Measurements from ENCODE around the gene AVP. TPM values are rescaled to one million over a fixed set of nuclear protein-coding genes. Genes with fewer than 3 reads are reported as not detected.
"Not testable (repeated sequence)": the region's sequence is repeated elsewhere in the genome, so short reads cannot be mapped to it uniquely, and the experiment has no call there.

AVP gene
- total RNA-seq, 1 experiment from 2014 or later: not detected

- DNase-seq (ENCODE audit: low read depth): no peak
Measured at GRCh38 chr20:3082955-3083952, 1.3 kb downstream of the AVP start.

- no peak for DNase-seq (ENCODE audit: low read depth)
Measured at GRCh38 chr20:3082306-3082951, 2.1 kb downstream of the AVP start.

- no peak for DNase-seq (ENCODE audit: low read depth)
Measured at GRCh38 chr20:3081641-3082040, 2.9 kb downstream of the AVP start.

GRCh38 chr20:3080939-3081388 lies 3.6 kb downstream of the AVP start:
- DNase-seq (ENCODE audit: low read depth): no peak

GRCh38 chr20:3077618-3078134 lies 6.8 kb downstream of the AVP start:
- no peak for DNase-seq (ENCODE audit: low read depth)

- DNase-seq (ENCODE audit: low read depth): not testable (repeated sequence)
Measured at GRCh38 chr20:3075315-3075714, 9.2 kb downstream of the AVP start.

DNA sequence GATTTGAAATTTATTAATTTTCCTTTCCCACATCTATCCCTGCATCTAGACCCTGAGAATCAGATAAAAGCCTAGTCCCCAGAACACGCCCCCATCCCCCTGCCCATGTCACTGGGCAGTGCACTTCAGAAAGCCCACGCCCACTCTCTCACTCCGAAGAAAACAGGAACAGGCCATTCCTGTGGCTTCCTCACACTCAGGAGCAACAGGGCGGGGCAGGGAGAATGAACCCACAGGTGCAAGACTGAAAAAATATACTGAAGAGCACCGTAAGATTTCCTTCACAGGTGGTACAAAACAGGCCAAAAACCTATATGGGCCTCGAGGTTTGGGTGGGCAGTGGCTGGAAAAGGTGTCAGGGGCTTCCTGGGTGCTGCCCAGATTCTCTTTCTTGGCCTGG lies 9.7 kb downstream of the AVP start:
- DNase-seq (ENCODE audit: low read depth): no peak

DNA sequence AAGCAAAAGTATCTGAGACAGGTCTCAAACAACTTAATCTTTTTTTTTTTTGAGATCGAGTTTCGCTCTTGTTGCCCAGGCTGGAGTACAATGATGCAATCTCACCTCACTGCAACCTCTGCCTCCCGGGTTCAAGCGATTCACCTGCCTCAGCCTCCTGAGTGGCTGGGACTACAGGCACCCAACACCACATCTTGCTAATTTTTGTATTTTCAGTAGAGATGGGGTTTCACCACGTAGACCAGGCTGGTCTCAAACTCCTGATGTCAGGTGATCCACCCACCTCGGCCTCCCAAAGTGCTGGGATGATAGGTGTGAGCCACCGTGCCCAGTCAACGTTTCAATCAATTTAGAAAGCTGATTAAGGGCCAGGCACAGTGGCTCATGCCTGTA lies 11.3 kb downstream of the AVP start:
- not testable (repeated sequence) for DNase-seq (ENCODE audit: low read depth)

- no peak for DNase-seq (ENCODE audit: low read depth)
Measured at GRCh38 chr20:3072530-3073250, 11.8 kb downstream of the AVP start.

GRCh38 chr20:3071610-3072529 lies 12.7 kb downstream of the AVP start, which contains the start of gene OXT:
TSS of gene OXT (plus strand) at chr20:3071620. CDS start at chr20:3071656, 36 bp downstream.
- DNase-seq (ENCODE audit: low read depth): no peak

GRCh38 chr20:3071266-3071609 lies 13.3 kb downstream of the AVP start:
- DNase-seq (ENCODE audit: low read depth): no peak

DNA sequence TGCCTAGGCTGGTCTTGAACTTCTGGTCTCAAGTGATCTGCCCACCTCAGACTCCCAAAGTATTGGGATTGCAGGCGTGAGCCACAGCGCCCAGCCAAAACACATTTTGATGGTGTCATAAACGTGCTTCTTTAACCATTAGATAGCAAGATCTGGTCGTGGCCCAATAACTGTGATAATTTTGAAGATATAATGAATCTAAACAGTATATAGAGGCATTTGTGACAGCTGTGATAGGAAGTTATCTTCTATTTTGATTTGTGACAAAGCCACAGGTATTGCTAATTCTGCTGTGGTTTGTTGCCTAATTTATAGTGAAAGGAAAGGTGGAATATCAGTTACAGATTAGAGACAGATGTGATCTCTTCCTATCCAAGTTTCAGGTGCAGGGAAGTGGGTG lies 13.8 kb downstream of the AVP start:
- no peak for DNase-seq (ENCODE audit: low read depth)

DNA sequence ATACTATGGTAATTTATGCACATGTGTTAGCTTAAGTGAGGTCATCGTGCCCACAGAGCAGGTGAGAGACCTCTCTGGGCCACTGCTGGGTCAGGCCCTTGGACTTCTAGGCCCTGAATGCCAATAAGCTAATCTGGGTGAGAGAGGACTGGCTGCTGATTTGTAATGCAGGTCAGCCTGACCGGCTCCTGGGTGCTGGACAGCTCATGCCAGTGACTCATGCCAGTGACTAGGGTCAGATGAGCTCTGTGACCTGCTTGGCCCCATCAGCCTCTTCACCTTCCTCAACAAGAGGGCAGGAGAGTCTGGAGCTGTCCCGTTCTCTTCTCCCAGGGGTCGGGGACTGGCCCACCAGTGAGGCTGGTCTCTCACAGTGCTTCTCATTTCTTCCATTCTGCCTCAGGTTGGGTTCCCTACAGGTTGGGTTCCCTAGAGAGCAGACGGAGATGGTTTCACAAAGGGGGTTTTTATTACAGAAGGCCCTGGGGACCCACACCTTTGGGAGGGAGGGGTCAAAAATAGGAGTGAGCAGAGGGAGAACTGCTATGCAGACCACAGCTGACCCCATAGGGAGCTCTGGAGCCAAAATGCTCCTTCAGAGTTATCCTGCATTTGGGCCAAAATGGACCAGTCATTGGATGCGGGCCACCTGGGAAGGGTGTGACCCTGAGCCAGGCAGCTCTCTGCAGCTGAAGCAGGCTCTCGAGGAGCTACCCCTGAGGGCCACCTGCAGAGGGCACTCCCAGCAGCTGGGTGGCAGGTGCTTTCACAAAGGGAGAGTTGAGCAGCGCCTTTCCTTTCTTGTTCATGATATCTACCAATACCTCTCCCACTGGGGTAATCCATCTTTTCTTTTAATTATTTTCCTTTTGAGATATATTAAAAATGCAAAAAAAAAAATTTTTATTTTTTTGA lies 15.3 kb downstream of the AVP start:
- DNase-seq (ENCODE audit: low read depth): no peak

DNA sequence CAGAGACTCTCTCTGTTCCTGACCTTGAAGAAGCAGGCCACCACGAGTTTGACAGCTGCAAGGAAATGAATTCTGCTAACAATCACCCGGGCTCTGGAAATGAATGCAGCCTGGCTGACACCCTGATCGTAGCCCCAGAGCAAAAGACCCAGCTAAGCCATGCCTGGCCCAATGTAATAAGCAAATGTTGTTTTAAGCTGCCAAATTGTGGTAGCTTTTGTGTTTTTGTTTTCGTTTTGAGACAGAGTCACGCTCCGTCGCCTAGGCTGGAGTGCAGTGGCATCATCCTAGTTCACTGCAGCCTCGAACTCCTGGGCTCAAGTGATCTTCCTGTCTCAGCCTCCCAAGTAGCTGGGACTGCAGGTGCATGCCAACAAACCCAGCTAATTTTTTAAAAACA lies 16.4 kb downstream of the AVP start:
- DNase-seq (ENCODE audit: low read depth): no peak

GRCh38 chr20:3067139-3068014 lies 17.1 kb downstream of the AVP start:
- no peak for DNase-seq (ENCODE audit: low read depth)

DNA sequence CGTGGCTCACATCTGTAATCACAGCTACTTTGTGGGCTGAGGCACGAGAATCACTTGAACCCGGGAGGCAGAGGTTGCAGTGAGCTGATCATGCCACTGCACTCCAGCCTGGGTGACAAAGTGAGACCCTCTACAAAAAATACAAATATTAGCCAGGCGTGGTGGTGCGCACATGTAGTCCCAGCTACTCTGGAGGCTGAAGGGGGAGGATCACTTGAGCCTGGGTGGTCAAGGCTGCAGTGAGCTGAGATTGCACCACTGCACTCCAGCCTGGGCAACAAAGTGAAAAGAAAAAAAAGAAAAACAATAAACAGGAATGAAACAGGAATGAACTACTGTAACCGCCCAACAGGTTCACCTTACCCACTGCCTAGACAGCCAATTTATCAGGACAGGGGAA lies 20.4 kb downstream of the AVP start:
- not testable (repeated sequence) for DNase-seq (ENCODE audit: low read depth)

- DNase-seq (ENCODE audit: low read depth): no peak
Measured at GRCh38 chr20:3059489-3059888, 25.0 kb downstream of the AVP start.

DNA sequence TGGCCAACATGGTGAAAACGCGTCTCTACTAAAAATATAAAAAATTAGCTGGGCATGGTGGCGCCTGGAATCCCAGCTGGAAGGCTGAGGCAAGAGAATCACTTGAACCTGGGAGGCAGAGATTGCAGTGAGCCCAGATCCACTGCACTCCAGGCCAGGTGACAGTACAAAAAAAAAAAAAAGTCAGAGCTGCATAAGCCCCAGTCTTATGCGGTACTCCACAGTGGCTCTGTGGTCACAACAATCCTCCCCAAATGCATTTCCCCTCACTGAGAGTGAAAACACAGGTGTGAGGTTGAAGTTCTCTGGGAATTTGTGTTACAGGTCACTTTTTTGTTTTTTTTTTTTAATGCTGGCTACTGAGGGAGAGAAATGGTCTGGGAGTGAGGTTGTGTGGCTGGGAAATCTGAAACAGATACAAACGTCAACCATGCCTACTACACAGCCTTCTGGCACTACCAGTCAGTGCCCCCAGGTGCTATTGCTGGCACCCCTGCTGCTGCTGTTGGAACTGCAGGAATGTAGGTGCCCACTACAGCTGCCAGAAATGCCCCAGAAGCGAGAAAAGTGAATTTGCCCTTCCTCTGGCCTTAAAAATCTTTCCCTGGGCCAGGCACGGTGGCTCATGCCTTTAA lies 33.0 kb downstream of the AVP start:
- DNase-seq (ENCODE audit: low read depth): no peak
